OCI-LY1 (cell line): ENCODE data around the gene PROZ.

Experiments
- H2AFZ ChIP-seq: fragments of 200-600 bp; sonication (generic), shearing (Covaris generic); 2 replicates; pipeline ENCODE4 v1.6.0; 2014; ENCODE audit warnings: antibody characterized with exemption, mild to moderate bottlenecking, low read length
- H3F3A ChIP-seq: fragments of 200-600 bp; sonication (generic), shearing (Covaris generic); 2 replicates; pipeline ENCODE4 v1.6.0; 2014; ENCODE audit warnings: mild to moderate bottlenecking, antibody characterized with exemption, low read length, moderate library complexity; ENCODE audit not compliant: insufficient read depth
- H3K27ac ChIP-seq: fragments of 200-600 bp; sonication (generic); 2 replicates; pipeline ENCODE4 v1.5.1; 2014; ENCODE audit warnings: low read length, mixed run types, mild to moderate bottlenecking, low read depth; ENCODE audit not compliant: poor library complexity, severe bottlenecking
- H3K27me3 ChIP-seq: fragments of 200-600 bp; sonication (generic); 2 replicates; pipeline ENCODE4 v1.6.0; 2014; ENCODE audit warnings: antibody characterized with exemption, mild to moderate bottlenecking, low read length, moderate library complexity; ENCODE audit not compliant: insufficient read depth
- H3K36me3 ChIP-seq: fragments of 200-600 bp; sonication (generic); 2 replicates; pipeline ENCODE4 v1.6.1; 2014; ENCODE audit warnings: mild to moderate bottlenecking, antibody characterized with exemption, low read length, moderate library complexity, mixed read lengths; ENCODE audit not compliant: insufficient read depth
- H3K4me1 ChIP-seq: fragments of 200-600 bp; sonication (generic); 2 replicates; pipeline ENCODE4 v1.5.1; 2014; ENCODE audit warnings: mild to moderate bottlenecking, low read length, moderate library complexity; ENCODE audit not compliant: insufficient read depth, severe bottlenecking
- H3K4me2 ChIP-seq: fragments of 200-600 bp; sonication (generic), shearing (Covaris generic); 2 replicates; pipeline ENCODE4 v1.6.1; 2014; ENCODE audit warnings: low read length
- H3K4me3 ChIP-seq: fragments of 200-600 bp; sonication (generic); 2 replicates; pipeline ENCODE4 v1.5.1; 2014; ENCODE audit warnings: low read length, low read depth, mild to moderate bottlenecking, mixed read lengths; ENCODE audit not compliant: poor library complexity, severe bottlenecking
- H3K79me2 ChIP-seq: fragments of 200-600 bp; shearing (Covaris generic); 2 replicates; pipeline ENCODE4 v1.6.1; 2016; ENCODE audit warnings: mixed run types, low read length, mixed read lengths; ENCODE audit not compliant: insufficient read depth
- H3K9ac ChIP-seq: fragments of 200-600 bp; sonication (generic), shearing (Covaris generic); 2 replicates; pipeline ENCODE4 v1.6.1; 2014; ENCODE audit warnings: mild to moderate bottlenecking, low read length, mixed read lengths
- H3K9me2 ChIP-seq: fragments of 200-600 bp; sonication (generic), shearing (Covaris generic); 2 replicates; pipeline ENCODE4 v1.6.1; 2014; ENCODE audit warnings: low read depth, mild to moderate bottlenecking, low read length, mixed read lengths
- H3K9me3 ChIP-seq: fragments of 200-600 bp; shearing (Covaris generic); 2 replicates; pipeline ENCODE4 v1.6.1; 2014; ENCODE audit warnings: low read length, mixed read lengths
- H4K20me1 ChIP-seq: fragments of 200-600 bp; sonication (generic), shearing (Covaris generic); 2 replicates; pipeline ENCODE4 v1.6.0; 2016; ENCODE audit warnings: mild to moderate bottlenecking, low read length; ENCODE audit not compliant: insufficient read depth
- EZH2 ChIP-seq: fragments of 200-600 bp; sonication (generic), shearing (Covaris generic); IDR thresholded peaks from 2 replicates; pipeline ENCODE4 v1.8.0; 2017; ENCODE audit warnings: borderline replicate concordance, mixed run types, mild to moderate bottlenecking, antibody characterized with exemption, low read length, moderate library complexity, mixed read lengths
- TF ChIP-seq, protein P1 (sequence below): fragments of 200-600 bp; sonication (generic), shearing (Covaris generic); IDR thresholded peaks from 2 replicates; pipeline ENCODE4 v1.5.1; 2017; ENCODE audit warnings: mild to moderate bottlenecking, antibody characterized with exemption, low read length, moderate library complexity, mixed read lengths

PROZ gene

DNA sequence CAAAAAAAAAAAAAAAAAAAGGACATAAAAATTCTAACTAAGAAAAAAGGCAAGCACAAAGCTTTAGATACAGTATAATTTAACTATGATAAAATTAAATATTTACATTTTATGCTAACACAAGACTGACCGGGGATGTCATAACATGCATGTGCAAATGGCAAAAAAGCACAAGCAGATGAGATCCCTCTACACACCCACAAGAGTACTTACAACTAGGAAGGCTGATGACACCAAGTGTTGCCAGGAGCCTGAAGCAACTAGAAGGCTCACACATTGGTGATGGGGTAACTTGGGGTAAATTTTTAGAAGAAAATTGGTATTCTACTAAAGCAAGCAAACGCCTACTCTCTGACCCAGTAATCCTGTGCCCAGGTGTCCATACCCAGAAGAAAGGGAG lies 43.4 kb downstream of the PROZ start:
- H3K27me3 ChIP-seq = no peaks in the 10 kb centered on the region
- TF ChIP-seq EZH2 = no peak
- TF ChIP-seq, protein P1, sequence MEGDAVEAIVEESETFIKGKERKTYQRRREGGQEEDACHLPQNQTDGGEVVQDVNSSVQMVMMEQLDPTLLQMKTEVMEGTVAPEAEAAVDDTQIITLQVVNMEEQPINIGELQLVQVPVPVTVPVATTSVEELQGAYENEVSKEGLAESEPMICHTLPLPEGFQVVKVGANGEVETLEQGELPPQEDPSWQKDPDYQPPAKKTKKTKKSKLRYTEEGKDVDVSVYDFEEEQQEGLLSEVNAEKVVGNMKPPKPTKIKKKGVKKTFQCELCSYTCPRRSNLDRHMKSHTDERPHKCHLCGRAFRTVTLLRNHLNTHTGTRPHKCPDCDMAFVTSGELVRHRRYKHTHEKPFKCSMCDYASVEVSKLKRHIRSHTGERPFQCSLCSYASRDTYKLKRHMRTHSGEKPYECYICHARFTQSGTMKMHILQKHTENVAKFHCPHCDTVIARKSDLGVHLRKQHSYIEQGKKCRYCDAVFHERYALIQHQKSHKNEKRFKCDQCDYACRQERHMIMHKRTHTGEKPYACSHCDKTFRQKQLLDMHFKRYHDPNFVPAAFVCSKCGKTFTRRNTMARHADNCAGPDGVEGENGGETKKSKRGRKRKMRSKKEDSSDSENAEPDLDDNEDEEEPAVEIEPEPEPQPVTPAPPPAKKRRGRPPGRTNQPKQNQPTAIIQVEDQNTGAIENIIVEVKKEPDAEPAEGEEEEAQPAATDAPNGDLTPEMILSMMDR = no peak
- no peak overlapping the region for H3K4me2 ChIP-seq
- H4K20me1 ChIP-seq = peaks cover 10% of the 10 kb centered on the region; the same call in 1 of the 2 replicates
- H3K36me3 ChIP-seq = peaks cover 78% of the 10 kb centered on the region
- no peaks in the 10 kb centered on the region for H3K9me2 ChIP-seq
- H3F3A ChIP-seq = no peaks in the 10 kb centered on the region
- no peak overlapping the region for H3K9ac ChIP-seq
- no peak overlapping the region for H2AFZ ChIP-seq
- H3K4me1 ChIP-seq = peaks cover 6% of the 10 kb centered on the region
- H3K4me3 ChIP-seq = no peak overlapping the region
- H3K27ac ChIP-seq = no peak overlapping the region
- H3K9me3 ChIP-seq = no peaks in the 10 kb centered on the region
- peaks cover 67% of the 10 kb centered on the region for H3K79me2 ChIP-seq

DNA sequence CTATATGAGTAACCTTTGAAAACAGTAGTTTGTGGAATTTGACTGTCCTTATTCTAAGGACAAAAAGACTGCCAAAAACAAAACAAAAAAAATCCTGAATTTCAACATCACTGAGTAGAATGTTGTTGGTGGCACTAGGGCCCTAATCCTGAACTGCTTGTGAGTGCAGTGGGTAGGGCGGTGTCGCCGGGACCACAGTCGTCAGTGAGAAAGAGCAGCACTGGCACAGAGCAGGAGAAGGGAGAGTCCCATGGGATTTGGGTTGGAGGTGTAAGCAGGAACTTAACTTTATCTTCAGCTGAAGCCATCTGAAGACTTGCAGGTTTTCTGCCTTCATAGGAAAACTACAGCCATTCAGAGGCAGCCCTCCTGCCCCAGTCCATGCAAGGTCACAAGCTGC lies 44.5 kb downstream of the PROZ start:
- peaks cover 69% of the 10 kb centered on the region for H3K36me3 ChIP-seq
- TF ChIP-seq, protein P1 = no peak
- TF ChIP-seq EZH2 = no peak

DNA sequence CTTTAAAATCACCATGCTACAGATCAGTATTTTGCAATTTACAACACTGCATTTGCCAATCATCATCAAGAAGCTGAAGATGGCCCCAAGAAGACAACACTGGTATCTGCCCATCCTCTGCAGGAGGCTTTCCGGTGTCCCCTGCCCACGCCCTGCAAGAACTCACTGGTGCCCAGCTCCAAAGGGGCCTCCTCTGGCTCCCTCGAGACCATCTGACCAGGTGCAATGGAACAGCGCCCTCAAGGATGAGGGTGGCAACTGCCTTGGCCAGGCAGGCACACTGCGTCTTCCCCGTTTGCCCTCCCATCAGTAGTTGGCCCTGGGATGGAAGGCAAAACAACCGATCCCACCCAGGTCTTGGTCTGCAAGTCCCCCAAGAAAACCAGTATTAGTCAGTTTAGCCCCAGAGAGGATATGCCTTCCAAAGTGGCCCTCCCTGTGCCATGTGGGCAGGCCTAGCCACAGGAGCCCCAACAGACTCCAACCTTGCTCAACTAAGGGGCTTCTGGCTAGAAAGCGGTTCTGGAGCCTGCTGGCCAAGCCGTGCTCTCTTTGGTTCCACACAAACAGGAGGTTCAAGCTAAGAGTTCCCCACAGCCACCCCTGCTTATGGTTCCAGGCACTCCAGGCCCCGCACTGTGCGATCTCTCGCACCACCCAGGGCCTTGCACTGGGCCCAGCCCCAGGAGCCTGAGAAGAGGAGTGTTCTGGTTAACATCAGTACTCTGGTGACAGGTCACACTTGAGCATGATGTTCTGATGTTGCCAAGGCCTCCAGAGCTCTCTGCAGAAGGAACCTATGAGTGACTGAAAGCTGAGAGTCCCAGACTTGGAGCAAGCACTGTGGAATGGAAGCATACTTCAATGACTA lies 45.3 kb downstream of the PROZ start:
- H3K9me2 ChIP-seq = no peaks in the 10 kb centered on the region
- no peaks in the 10 kb centered on the region for H3K27me3 ChIP-seq
- no peak overlapping the region for H3K4me3 ChIP-seq
- H3K27ac ChIP-seq = no peak overlapping the region
- H4K20me1 ChIP-seq = peaks cover 10% of the 10 kb centered on the region; the same call in 1 of the 2 replicates
- peaks cover 17% of the 10 kb centered on the region for H3K4me1 ChIP-seq
- no peak overlapping the region for H3K4me2 ChIP-seq
- H3K36me3 ChIP-seq = peaks cover 61% of the 10 kb centered on the region
- H3K9ac ChIP-seq = no peak overlapping the region
- no peaks in the 10 kb centered on the region for H3K9me3 ChIP-seq
- H3F3A ChIP-seq = no peaks in the 10 kb centered on the region
- H3K79me2 ChIP-seq = peaks cover 80% of the 10 kb centered on the region
- no peak overlapping the region for H2AFZ ChIP-seq
- TF ChIP-seq, protein P1 = no peak; the same call in 1 of the 2 replicates
- no peak for TF ChIP-seq EZH2

More for the DNA sequence above, 44.5 kb downstream of the PROZ start:
- Histone ChIP-seq H3K27ac (no peak overlapping the region), H3K4me2 (no peak overlapping the region), H3K4me1 (peaks cover 17% of the 10 kb centered on the region), H3F3A (no peaks in the 10 kb centered on the region), H3K9me2 (no peaks in the 10 kb centered on the region), H3K9ac (no peak overlapping the region), H2AFZ (no peak overlapping the region), H3K9me3 (no peaks in the 10 kb centered on the region), H4K20me1 (peaks cover 10% of the 10 kb centered on the region; the same call in 1 of the 2 replicates), H3K27me3 (no peaks in the 10 kb centered on the region), H3K4me3 (no peak overlapping the region), H3K79me2 (peaks cover 78% of the 10 kb centered on the region)
